ENCODE data around the gene IFIT5. TPM values are rescaled to one million over a fixed set of nuclear protein-coding genes. Genes with fewer than 3 reads are reported as not detected.
"Not testable (repeated sequence)": the region's sequence is repeated elsewhere in the genome, so short reads cannot be mapped to it uniquely, and the experiment has no call there.

The IFIT5 gene
- total and polyA plus RNA-seq, 12 donors = 6.7 to 38.9 (median 18.6) TPM

DNA sequence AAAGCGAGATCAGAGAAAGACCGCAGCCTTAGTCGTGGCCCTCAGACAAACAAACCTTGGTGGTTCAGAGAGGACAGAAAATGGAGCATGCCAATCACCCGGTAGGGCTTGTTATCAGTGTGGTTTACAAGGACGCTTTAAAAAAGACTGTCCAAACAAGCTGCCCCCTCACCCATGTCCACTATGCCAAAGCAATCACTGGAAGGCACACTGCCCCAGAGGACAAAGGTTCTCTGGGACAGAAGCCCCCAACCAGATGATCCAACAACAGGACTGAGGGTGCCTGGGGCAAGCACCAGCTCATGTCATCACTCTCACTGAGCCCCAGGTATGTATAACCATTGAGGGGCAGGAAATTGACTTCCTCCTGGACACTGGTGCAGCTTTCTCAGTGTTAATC, 5.1 kb upstream of the IFIT5 start:
- H3K27me3 ChIP-seq; H3K4me1 ChIP-seq (replicated peaks in 1 of 2); H3K9me3 ChIP-seq (replicated peaks in 1 of 3); H3K4me3 ChIP-seq; intact Hi-C loops (cut with DNase I); DNase-seq; H3K36me3 ChIP-seq (replicated peaks in 1 of 2); H3K27ac ChIP-seq: not testable (repeated sequence)
- 62 to 72% (median 68%) methylated on average over 4 to 5 of the region's 5 CpGs for WGBS, 4 donors

- intact Hi-C loops (cut with DNase I); H3K4me1 ChIP-seq (replicated peaks in 1 of 2): not testable (repeated sequence)
- 88 to 94% (median 91%) methylated on average over 5 of the region's 5 CpGs for WGBS, 4 donors
These were observed 3.8 kb upstream of the IFIT5 start for GRCh38 chr10:89410551-89410950.

DNA sequence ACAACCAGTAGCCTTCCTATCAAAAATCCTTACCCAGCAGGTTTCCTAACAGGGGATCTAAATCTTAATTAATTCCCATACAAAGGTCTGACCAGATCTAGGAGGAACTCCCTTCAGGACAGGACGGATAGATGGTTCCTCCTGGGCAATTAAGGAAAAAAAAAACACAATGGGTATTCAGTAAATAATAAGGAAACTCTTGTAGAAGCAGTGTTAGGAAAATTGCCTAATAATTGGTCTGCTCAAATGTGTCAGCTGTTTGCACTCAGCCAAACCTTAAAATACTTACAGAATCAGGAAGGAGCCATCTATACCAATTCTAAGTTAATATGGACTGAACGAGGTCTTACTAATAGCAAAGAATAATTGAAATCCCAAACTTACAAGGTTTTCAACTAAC, 3.2 kb upstream of the IFIT5 start:
- peaks cover 9 to 15% of the 10 kb centered on the region in 2 donors for H3K4me1 ChIP-seq (replicated peaks in 1 of 2)
- H3K27me3 ChIP-seq; intact Hi-C loops (cut with DNase I); H3K27ac ChIP-seq; H3K9me3 ChIP-seq (replicated peaks in 1 of 3); DNase-seq; H3K4me3 ChIP-seq; H3K36me3 ChIP-seq (replicated peaks in 1 of 2): not testable (repeated sequence)
- WGBS, 4 donors = 75 to 80% (median 77%) methylated on average over 2 of the region's 2 CpGs

More at GRCh38 chr10:89410551-89410950, 3.8 kb upstream of the IFIT5 start:
- not testable (repeated sequence) for H3K27ac ChIP-seq; H3K4me3 ChIP-seq; H3K27me3 ChIP-seq; H3K9me3 ChIP-seq (replicated peaks in 1 of 3); H3K36me3 ChIP-seq (replicated peaks in 1 of 2); DNase-seq

- 88 to 97% (median 93%) methylated on average over 10 of the region's 10 CpGs for WGBS, 4 donors
These were observed 2.1 kb upstream of the IFIT5 start for GRCh38 chr10:89412276-89412675.

GRCh38 chr10:89413398-89413912, 913 bp upstream of the IFIT5 start:
- Histone ChIP-seq H3K4me3 (peak overlapping the region in 1 of 4 donors; percentile 67), H3K9me3 (replicated peaks in 1 of 3) (no peaks in the 10 kb centered on the region), H3K27ac (peak overlapping the region; percentile 84 to 98 (median 94)), H3K27me3 (no peaks in the 10 kb centered on the region), H3K4me1 (replicated peaks in 1 of 2) (peaks cover 14 to 38% of the 10 kb centered on the region in 2 donors), H3K36me3 (replicated peaks in 1 of 2) (no peaks in the 10 kb centered on the region)
- no peak for DNase-seq
- TF ChIP-seq POLR2A (IDR thresholded peaks at IDR 0.05) = no peak
- TF ChIP-seq CTCF (IDR thresholded peaks at IDR 0.05) = no peak
- 78 to 87% (median 85%) methylated on average over 7 of the region's 7 CpGs for WGBS, 4 donors
- intact Hi-C loops (cut with DNase I) = no loop called here

More at GRCh38 chr10:89412276-89412675, 2.1 kb upstream of the IFIT5 start:
- H3K27me3 ChIP-seq; H3K27ac ChIP-seq; H3K4me3 ChIP-seq; H3K9me3 ChIP-seq (replicated peaks in 1 of 3); H3K36me3 ChIP-seq (replicated peaks in 1 of 2); intact Hi-C loops (cut with DNase I); DNase-seq: not testable (repeated sequence)
- peaks cover 14 to 27% of the 10 kb centered on the region in 2 donors for H3K4me1 ChIP-seq (replicated peaks in 1 of 2)

DNA sequence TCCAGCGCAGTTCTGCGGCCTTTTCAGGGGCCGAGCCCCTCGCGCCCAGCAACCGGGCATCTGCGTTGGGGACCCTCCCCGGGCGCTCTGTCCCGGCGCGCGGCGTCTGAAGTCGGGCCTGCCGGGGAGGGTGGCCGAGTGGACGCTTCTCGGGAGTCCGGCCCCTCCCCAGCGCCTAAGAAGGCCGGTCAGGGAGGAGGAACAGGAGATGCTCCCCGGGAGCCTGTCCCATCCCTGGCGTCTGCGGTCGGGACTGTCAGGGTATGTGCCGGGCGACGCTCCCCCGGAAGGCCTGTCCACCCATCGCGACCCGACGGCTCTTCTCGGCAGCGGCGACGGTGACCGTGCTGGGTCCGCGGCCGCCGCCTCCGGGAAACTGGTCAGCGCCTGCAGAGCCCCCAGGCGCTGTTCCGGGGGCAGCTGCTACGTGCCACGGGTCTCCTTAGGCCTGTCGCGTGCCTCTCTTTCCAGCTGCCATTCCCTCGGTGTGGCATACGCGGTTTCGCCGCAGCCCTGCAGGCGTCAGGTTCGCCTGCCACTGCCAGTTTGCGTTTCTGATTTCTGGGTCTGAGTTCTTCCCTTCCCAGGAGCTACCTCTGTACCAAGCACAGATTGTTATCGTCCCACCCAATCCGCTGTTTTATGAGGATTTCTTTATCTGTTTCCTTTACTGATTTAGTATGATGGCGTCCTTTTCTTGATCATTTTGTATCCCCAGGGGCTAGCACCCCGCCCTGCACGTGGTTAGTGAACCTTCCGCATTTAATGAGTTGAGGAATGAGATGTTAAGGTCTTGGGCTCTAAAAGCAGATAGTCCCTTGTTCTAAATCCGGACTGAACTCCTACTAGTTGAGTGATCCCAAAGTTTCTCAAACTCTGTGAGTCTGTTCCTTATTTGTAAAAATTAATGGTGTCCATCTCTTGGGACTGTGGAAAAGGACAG, 782 bp downstream of the IFIT5 start:
- no peaks in the 10 kb centered on the region for H3K27me3 ChIP-seq
- peak; percentile 48 to 71 (median 55) for DNase-seq

More for the DNA sequence above, 782 bp downstream of the IFIT5 start:
- peak in 1 of 2 donors; percentile 13 for TF ChIP-seq POLR2A (IDR thresholded peaks at IDR 0.05)
- peak in 1 of 6 experiments; percentile 27 for TF ChIP-seq CTCF (IDR thresholded peaks at IDR 0.05)
- peaks cover 14 to 52% of the 10 kb centered on the region in 2 donors for H3K4me1 ChIP-seq (replicated peaks in 1 of 2)
- 1 to 4% (median 2%) methylated on average over 20 to 66 of the region's 66 CpGs for WGBS, 4 donors
- intact Hi-C loops (cut with DNase I) = no loop called here
- H3K4me3 ChIP-seq = peak overlapping the region; percentile 52 to 96 (median 78)
- H3K36me3 ChIP-seq (replicated peaks in 1 of 2) = no peaks in the 10 kb centered on the region
- no peaks in the 10 kb centered on the region for H3K9me3 ChIP-seq (replicated peaks in 1 of 3)
- peak overlapping the region; percentile 84 to 98 (median 94) for H3K27ac ChIP-seq
